ENCODE results near the gene SPSB4. TPM values are rescaled to one million over a fixed set of nuclear protein-coding genes. Genes with fewer than 3 reads are reported as not detected.

Gene SPSB4
- total RNA-seq, 1 experiment from 2014 or later = 0.05 TPM

DNA sequence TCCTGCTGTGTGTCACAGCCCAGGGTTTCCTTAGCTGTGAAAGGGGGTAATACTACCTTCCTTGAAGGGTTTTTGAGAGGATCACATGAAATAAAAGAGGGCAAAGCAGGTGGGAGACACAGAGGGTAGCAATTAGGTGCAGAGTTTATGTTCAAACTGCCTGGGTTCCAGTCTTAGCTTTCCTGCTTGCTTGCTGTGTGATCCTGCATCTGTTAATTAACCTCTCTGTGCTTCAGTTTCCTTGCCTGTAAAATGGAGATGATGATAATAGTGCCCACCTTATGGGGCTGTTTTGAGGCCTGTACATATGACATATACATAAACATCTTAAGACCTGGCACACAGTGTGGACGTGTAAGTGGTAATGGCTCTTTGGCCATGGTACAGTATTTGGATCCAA is 35.0 kb downstream of the SPSB4 start:
- H3K27ac ChIP-seq (ENCODE audit: low read length) = no peak overlapping the region
- no peaks in the 10 kb centered on the region for H3K4me1 ChIP-seq (ENCODE audit: control insufficient read depth, insufficient read depth, low read length)
- BruUV-seq (replicated peaks) = no TSS peak
- no peak for ATAC-seq
- no peak overlapping the region for H3K4me3 ChIP-seq (ENCODE audit: low read depth in 2 of 2, low read length in 2 of 2)
- POLR2A ChIA-PET = no interaction called here
- no peaks in the 10 kb centered on the region for H3K36me3 ChIP-seq (ENCODE audit: control insufficient read depth, insufficient read depth, low read length)
- DNase-seq (ENCODE audit: low read depth, low spot score) = no peak
- H3K9me3 ChIP-seq (ENCODE audit: control insufficient read depth, insufficient read depth, low read depth, low read length) = no peaks in the 10 kb centered on the region
- TF ChIP-seq POLR2AphosphoS5 (IDR thresholded peaks at IDR 0.05; ENCODE audit: low read depth, low read length) (no peak), SIN3A (IDR thresholded peaks at IDR 0.05; ENCODE audit: borderline replicate concordance, insufficient read depth, low read depth, low read length) (no peak), TCF7L2 (IDR thresholded peaks at IDR 0.05; ENCODE audit: low read depth, low read length) (no peak)
- TF ChIP-seq, protein P1, sequence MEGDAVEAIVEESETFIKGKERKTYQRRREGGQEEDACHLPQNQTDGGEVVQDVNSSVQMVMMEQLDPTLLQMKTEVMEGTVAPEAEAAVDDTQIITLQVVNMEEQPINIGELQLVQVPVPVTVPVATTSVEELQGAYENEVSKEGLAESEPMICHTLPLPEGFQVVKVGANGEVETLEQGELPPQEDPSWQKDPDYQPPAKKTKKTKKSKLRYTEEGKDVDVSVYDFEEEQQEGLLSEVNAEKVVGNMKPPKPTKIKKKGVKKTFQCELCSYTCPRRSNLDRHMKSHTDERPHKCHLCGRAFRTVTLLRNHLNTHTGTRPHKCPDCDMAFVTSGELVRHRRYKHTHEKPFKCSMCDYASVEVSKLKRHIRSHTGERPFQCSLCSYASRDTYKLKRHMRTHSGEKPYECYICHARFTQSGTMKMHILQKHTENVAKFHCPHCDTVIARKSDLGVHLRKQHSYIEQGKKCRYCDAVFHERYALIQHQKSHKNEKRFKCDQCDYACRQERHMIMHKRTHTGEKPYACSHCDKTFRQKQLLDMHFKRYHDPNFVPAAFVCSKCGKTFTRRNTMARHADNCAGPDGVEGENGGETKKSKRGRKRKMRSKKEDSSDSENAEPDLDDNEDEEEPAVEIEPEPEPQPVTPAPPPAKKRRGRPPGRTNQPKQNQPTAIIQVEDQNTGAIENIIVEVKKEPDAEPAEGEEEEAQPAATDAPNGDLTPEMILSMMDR (IDR thresholded peaks at IDR 0.05) = no peak
- CTCF ChIA-PET = no interaction called here
- no peaks in the 10 kb centered on the region; the same call in 1 of the 2 replicates for H3K27me3 ChIP-seq (ENCODE audit: control insufficient read depth, insufficient read depth, low read length)
- in situ Hi-C loops (cut with HindIII; ENCODE audit: low pct_unique_long_range_greater_than_20kb, low sequenced_read_pairs) (no loop called here), intact Hi-C loops (cut with micrococcal nuclease; ENCODE audit: unreplicated experiment) (no loop called here)

GRCh38 chr3:141087076-141087777 is 36.1 kb downstream of the SPSB4 start:
- Histone ChIP-seq H3K27me3 (ENCODE audit: control insufficient read depth, insufficient read depth, low read length) (no peaks in the 10 kb centered on the region; the same call in 1 of the 2 replicates), H3K4me1 (ENCODE audit: control insufficient read depth, insufficient read depth, low read length) (no peaks in the 10 kb centered on the region), H3K4me3 (ENCODE audit: low read depth in 2 of 2, low read length in 2 of 2) (no peak overlapping the region), H3K27ac (ENCODE audit: low read length) (no peak overlapping the region), H3K9me3 (ENCODE audit: control insufficient read depth, insufficient read depth, low read depth, low read length) (no peaks in the 10 kb centered on the region), H3K36me3 (ENCODE audit: control insufficient read depth, insufficient read depth, low read length) (no peaks in the 10 kb centered on the region)
- POLR2A ChIA-PET = no interaction called here
- ATAC-seq (no peak; the same call in 1 of the 2 replicates), DNase-seq (ENCODE audit: low read depth, low spot score) (no peak)
- intact Hi-C loops (cut with micrococcal nuclease; ENCODE audit: unreplicated experiment) = no loop called here
- BruUV-seq (replicated peaks) = no TSS peak
- TF ChIP-seq POLR2AphosphoS5 (IDR thresholded peaks at IDR 0.05; ENCODE audit: low read depth, low read length) (no peak), SIN3A (IDR thresholded peaks at IDR 0.05; ENCODE audit: borderline replicate concordance, insufficient read depth, low read depth, low read length) (no peak), REST (IDR thresholded peaks at IDR 0.05; ENCODE audit: insufficient read depth in 1 of 2, low read depth in 2 of 2, low read length in 1 of 2) (no peak), TCF7L2 (IDR thresholded peaks at IDR 0.05; ENCODE audit: low read depth, low read length) (no peak)
- TF ChIP-seq, protein P1 (IDR thresholded peaks at IDR 0.05) = no peak
- CTCF ChIA-PET = no interaction called here
- in situ Hi-C loops (cut with HindIII; ENCODE audit: low pct_unique_long_range_greater_than_20kb, low sequenced_read_pairs) = no loop called here
